RWPE1 (cell line): ENCODE data around the gene C1QL1.
"Not testable (repeated sequence)": the region's sequence is repeated elsewhere in the genome, so short reads cannot be mapped to it uniquely, and the experiment has no call there.

ENCODE experiments used
- CTCF ChIA-PET: fragments of 350-600 bp; sonication (Branson Sonifier 250); formaldehyde crosslinking; extraction: SDS; loops from one replicate; lab custom pipeline; 2021; lab: Yijun Ruan, JAX
- POLR2A ChIA-PET: fragments of 400-600 bp; formaldehyde crosslinking; extraction: SDS; loops from one replicate; lab custom pipeline; 2020; ENCODE audit warnings: antibody characterized with exemption; ENCODE audit not compliant: low non-redundant PET; lab: Yijun Ruan, JAX
- DNase-seq: peaks from one replicate; pipeline ENCODE4 v3.0.0; 2012; ENCODE audit warnings: low spot score
- H3K27ac ChIP-seq: fragments of 450-650 bp; 2 replicates; pipeline ENCODE4 v1.5.1; 2017
- TF ChIP-seq, protein P1 (sequence below): fragments of 450-650 bp; conservative IDR thresholded peaks from 2 replicates; pipeline ENCODE4 v1.5.1; 2017; ENCODE audit warnings: low read depth, mild to moderate bottlenecking

The C1QL1 gene

GRCh38 chr17:44947461-44948314 lies 20.4 kb downstream of the C1QL1 start, which contains the start of gene KIF18B:
Gene KIF18B, minus strand, starts transcription at chr17:44947773. Its CDS starts 11,429 bp downstream, at chr17:44936344.
- H3K27ac ChIP-seq: peak within 1 kb of the TSS; percentile 88
- ChIA-PET POLR2A (no interaction called here), CTCF (interaction anchor here (1.2 kb wide), 1 partner anchor 72 kb away, joined by 7 read pairs; no protein-coding TSS in a partner anchor)
- TF ChIP-seq, protein P1, sequence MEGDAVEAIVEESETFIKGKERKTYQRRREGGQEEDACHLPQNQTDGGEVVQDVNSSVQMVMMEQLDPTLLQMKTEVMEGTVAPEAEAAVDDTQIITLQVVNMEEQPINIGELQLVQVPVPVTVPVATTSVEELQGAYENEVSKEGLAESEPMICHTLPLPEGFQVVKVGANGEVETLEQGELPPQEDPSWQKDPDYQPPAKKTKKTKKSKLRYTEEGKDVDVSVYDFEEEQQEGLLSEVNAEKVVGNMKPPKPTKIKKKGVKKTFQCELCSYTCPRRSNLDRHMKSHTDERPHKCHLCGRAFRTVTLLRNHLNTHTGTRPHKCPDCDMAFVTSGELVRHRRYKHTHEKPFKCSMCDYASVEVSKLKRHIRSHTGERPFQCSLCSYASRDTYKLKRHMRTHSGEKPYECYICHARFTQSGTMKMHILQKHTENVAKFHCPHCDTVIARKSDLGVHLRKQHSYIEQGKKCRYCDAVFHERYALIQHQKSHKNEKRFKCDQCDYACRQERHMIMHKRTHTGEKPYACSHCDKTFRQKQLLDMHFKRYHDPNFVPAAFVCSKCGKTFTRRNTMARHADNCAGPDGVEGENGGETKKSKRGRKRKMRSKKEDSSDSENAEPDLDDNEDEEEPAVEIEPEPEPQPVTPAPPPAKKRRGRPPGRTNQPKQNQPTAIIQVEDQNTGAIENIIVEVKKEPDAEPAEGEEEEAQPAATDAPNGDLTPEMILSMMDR: no peak; the same call in 1 of the 2 replicates
- DNase-seq: peak; percentile 99

DNA sequence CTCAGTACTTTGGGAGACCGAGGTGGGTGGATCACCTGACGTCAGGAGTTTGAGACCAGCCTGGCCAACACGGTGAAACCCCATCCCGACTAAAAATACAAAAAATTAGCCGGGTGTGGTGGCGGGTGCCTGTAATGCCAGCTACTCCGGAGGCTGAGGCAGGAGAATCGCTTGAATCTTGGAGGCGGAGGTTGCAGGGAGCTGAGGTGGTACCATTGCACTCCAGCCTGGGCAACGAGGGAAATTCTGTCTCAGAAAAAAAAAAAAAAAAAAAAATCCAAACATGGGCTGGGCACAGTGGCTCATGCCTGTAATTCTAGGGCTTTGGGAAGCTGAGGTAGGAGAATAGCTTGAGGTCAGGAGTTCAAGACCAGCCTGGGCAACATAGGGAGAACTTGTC lies 22.5 kb downstream of the C1QL1 start:
- DNase-seq, CTCF ChIA-PET, POLR2A ChIA-PET: not testable (repeated sequence)
- H3K27ac ChIP-seq: peak overlapping the region; percentile 49

DNA sequence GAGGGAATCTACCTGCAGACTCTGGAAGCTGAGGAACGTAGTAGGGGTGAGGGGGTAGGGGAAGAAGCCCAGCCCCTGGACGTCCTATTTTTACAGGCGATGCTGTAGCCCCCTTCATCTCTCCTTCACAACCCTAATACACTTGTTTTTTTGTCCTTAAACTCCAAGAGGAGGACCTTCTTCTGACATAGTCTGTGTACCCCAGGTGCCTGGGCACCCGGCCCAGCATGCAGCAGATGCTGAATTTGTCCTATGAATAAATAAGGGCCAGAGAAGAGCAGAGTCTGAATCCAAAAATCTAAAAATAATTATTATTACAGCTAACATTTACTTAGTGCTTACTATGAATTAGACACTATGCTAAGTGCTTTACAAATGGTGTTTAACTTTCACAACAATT lies 25.6 kb downstream of the C1QL1 start:
- peak overlapping the region; percentile 86 for H3K27ac ChIP-seq
- ChIA-PET POLR2A (interaction anchor here (0.6 kb wide), 1 partner anchor 98 kb away, joined by 3 read pairs; no protein-coding TSS in a partner anchor), CTCF (interaction anchor here (0.7 to 1.4 kb wide), 4 partner anchors 23 to 80 kb away, joined by 3 to 4 read pairs (median 3); no protein-coding TSS in a partner anchor)

GRCh38 chr17:44941712-44942331 lies 26.3 kb downstream of the C1QL1 start:
- TF ChIP-seq, protein P1: no peak
- peak overlapping the region; percentile 86 for H3K27ac ChIP-seq
- DNase-seq: no peak
- ChIA-PET POLR2A (no interaction called here), CTCF (interaction anchor here (0.9 to 1.4 kb wide), 3 partner anchors 22 to 80 kb away, joined by 3 to 4 read pairs (median 3); no protein-coding TSS in a partner anchor)

More for the DNA sequence above, 25.6 kb downstream of the C1QL1 start:
- DNase-seq: no peak
- TF ChIP-seq, protein P1: no peak

DNA sequence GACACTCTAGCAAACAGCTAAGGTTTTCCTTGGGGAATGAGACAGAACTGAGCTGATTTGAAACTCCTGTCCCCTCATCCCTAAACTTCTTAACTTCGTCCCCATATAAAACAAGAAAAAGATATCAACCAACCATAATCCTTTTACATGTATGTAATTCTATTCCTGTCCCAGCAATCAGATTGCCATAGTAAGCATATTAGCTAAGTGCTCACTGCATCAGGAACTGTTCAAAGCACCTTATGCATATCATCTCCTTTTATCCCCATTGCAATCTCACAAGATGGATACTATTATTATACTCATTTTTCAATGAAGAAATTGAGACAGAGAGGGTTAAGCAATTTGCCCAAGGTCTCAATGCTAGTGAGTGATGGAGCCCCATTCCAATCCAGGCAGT lies 27.3 kb downstream of the C1QL1 start:
- ChIA-PET POLR2A (no interaction called here), CTCF (interaction anchor here (0.7 to 1.4 kb wide), 3 partner anchors 21 to 159 kb away, joined by 3 read pairs; no protein-coding TSS in a partner anchor)
- TF ChIP-seq, protein P1: no peak
- DNase-seq: no peak
- peak overlapping the region; percentile 86; the same call in 1 of the 2 replicates for H3K27ac ChIP-seq

- POLR2A ChIA-PET: no interaction called here
- CTCF ChIA-PET: interaction anchor here (0.6 to 1.1 kb wide), 4 partner anchors 20 to 159 kb away, joined by 3 to 6 read pairs (median 3); no protein-coding TSS in a partner anchor
- H3K27ac ChIP-seq: no peak overlapping the region
- peak; percentile 97 for DNase-seq
- TF ChIP-seq, protein P1: no peak
Measured at GRCh38 chr17:44940317-44940716, 27.8 kb downstream of the C1QL1 start.
